Measurements from ENCODE around the gene ALPG.
"Not testable (repeated sequence)": the region's sequence is repeated elsewhere in the genome, so short reads cannot be mapped to it uniquely, and the experiment has no call there.

DNA sequence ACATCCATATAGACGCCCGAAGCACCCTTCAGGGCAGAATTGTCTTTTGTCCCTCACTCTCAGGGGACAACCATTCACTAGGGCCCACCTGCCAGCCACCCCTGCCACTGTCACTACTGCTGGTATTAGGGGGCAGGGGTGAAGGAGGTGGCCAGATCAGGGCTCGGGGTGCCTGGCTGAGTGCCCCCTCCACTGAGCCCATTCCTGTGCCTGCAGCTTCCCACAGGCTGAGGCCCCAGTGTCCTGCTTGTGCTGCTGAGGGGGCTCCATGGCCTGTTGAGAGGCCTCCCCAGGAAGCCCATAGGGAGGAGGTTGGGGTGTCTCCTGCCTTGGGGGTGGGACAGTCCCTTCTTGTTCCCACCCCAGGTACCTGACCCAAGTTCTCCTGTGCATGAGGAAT, 45.0 kb downstream of the ALPG start:
- TF ChIP-seq, protein P1, sequence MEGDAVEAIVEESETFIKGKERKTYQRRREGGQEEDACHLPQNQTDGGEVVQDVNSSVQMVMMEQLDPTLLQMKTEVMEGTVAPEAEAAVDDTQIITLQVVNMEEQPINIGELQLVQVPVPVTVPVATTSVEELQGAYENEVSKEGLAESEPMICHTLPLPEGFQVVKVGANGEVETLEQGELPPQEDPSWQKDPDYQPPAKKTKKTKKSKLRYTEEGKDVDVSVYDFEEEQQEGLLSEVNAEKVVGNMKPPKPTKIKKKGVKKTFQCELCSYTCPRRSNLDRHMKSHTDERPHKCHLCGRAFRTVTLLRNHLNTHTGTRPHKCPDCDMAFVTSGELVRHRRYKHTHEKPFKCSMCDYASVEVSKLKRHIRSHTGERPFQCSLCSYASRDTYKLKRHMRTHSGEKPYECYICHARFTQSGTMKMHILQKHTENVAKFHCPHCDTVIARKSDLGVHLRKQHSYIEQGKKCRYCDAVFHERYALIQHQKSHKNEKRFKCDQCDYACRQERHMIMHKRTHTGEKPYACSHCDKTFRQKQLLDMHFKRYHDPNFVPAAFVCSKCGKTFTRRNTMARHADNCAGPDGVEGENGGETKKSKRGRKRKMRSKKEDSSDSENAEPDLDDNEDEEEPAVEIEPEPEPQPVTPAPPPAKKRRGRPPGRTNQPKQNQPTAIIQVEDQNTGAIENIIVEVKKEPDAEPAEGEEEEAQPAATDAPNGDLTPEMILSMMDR (IDR thresholded peaks at IDR 0.05; ENCODE audit: insufficient read depth, low read length, poor library complexity, severe bottlenecking): not testable (repeated sequence)
- TF ChIP-seq EZH2phosphoT487 (conservative IDR thresholded peaks at IDR 0.05; ENCODE audit: low read length): not testable (repeated sequence)
